HEK293 (cell line): ENCODE results near the gene TBL1XR1.

ENCODE experiments used
- CTCF ChIA-PET: fragments of 350-600 bp; formaldehyde crosslinking; extraction: SDS; loops from one replicate; lab custom pipeline; 2021; ENCODE audit warnings: antibody characterized with exemption; lab: Yijun Ruan, JAX
- POLR2A ChIA-PET: fragments of 300-600 bp; formaldehyde crosslinking; extraction: SDS; loops from one replicate; lab custom pipeline; 2020; ENCODE audit warnings: antibody characterized with exemption, inconsistent platforms; lab: Yijun Ruan, JAX
- H3K27ac ChIP-seq: fragments of 200-500 bp; sonication (Bioruptor generic); 2 replicates; pipeline ENCODE4 v1.5.1; 2014; ENCODE audit warnings: low read depth, low read length, control low read depth, inconsistent platforms; ENCODE audit errors: extremely low read depth
- H3K36me3 ChIP-seq, 2 experiments: fragments of 200-500 bp in 1 of 2; sonication (Bioruptor generic) in 1 of 2; 1 replicate in 1 of 2; 2 replicates in 1 of 2; pipeline ENCODE4 v1.5.1; 2014 to 2017; ENCODE audit warnings: inconsistent platforms in 2 of 2, low read length in 2 of 2; ENCODE audit not compliant: control insufficient read depth in 2 of 2, insufficient read depth in 1 of 2
- H3K4me1 ChIP-seq: fragments of 200-500 bp; sonication (Bioruptor generic); 2 replicates; pipeline ENCODE4 v1.5.1; 2014; ENCODE audit warnings: mild to moderate bottlenecking, low read length, inconsistent platforms; ENCODE audit not compliant: control insufficient read depth, insufficient read depth
- H3K4me3 ChIP-seq: 2 replicates; pipeline ENCODE4 v1.5.1; 2011; ENCODE audit warnings: low read depth, mild to moderate bottlenecking, control low read depth, low read length, moderate library complexity
- H3K9me3 ChIP-seq: fragments of 200-500 bp; sonication (Bioruptor generic); 2 replicates; pipeline ENCODE4 v1.5.1; 2014; ENCODE audit warnings: low read depth, low read length, inconsistent platforms; ENCODE audit not compliant: control insufficient read depth, insufficient read depth
- BCL11A ChIP-seq: fragments of 450-650 bp; formaldehyde crosslinking; IDR thresholded peaks from 2 replicates; pipeline ENCODE4 v1.5.1; 2016; ENCODE audit warnings: low read depth, missing biosample characterization, missing genetic modification characterization
- BCL11B ChIP-seq: fragments of 450-650 bp; formaldehyde crosslinking; IDR thresholded peaks from 2 replicates; pipeline ENCODE4 v1.5.1; 2016; ENCODE audit warnings: low read depth, missing biosample characterization, missing genetic modification characterization
- GLIS1 ChIP-seq: fragments of 450-650 bp; formaldehyde crosslinking; IDR thresholded peaks from 2 replicates; pipeline ENCODE4 v1.5.1; 2016; ENCODE audit warnings: missing biosample characterization, missing genetic modification characterization
- HOXC10 ChIP-seq: sonication (generic); formaldehyde crosslinking; IDR thresholded peaks from 2 replicates; pipeline ENCODE4 v1.8.1; 2023; ENCODE audit warnings: mild to moderate bottlenecking, missing genetic modification reagents
- MYNN ChIP-seq: fragments of 450-650 bp; formaldehyde crosslinking; IDR thresholded peaks from 2 replicates; pipeline ENCODE4 v1.5.1; 2016; ENCODE audit warnings: missing biosample characterization, missing genetic modification characterization, borderline replicate concordance
- PRDM2 ChIP-seq: fragments of 450-650 bp; formaldehyde crosslinking; IDR thresholded peaks from 2 replicates; pipeline ENCODE4 v1.5.1; 2016; ENCODE audit warnings: missing biosample characterization, missing genetic modification characterization, borderline replicate concordance
- REPIN1 ChIP-seq: fragments of 450-650 bp; formaldehyde crosslinking; IDR thresholded peaks from 2 replicates; pipeline ENCODE4 v1.5.1; 2017; ENCODE audit warnings: missing biosample characterization, missing genetic modification characterization, low read depth
- ZBTB1 ChIP-seq: fragments of 450-650 bp; formaldehyde crosslinking; IDR thresholded peaks from 2 replicates; pipeline ENCODE4 v1.5.1; 2016; ENCODE audit warnings: missing biosample characterization, missing genetic modification characterization
- ZNF132 ChIP-seq: fragments of 450-650 bp; formaldehyde crosslinking; IDR thresholded peaks from 2 replicates; pipeline ENCODE4 v1.5.1; 2017; ENCODE audit warnings: missing biosample characterization, missing genetic modification characterization, borderline replicate concordance
- ZNF133 ChIP-seq: fragments of 450-650 bp; formaldehyde crosslinking; IDR thresholded peaks from 2 replicates; pipeline ENCODE4 v1.5.1; 2016; ENCODE audit warnings: missing biosample characterization, missing genetic modification characterization
- ZNF140 ChIP-seq: fragments of 450-650 bp; formaldehyde crosslinking; IDR thresholded peaks from 2 replicates; pipeline ENCODE4 v1.5.1; 2016; ENCODE audit warnings: missing biosample characterization, missing genetic modification characterization
- ZNF211 ChIP-seq: fragments of 450-650 bp; formaldehyde crosslinking; IDR thresholded peaks from 2 replicates; pipeline ENCODE4 v1.5.1; 2016; ENCODE audit warnings: low read depth, missing biosample characterization, missing genetic modification characterization
- ZNF423 ChIP-seq: fragments of 450-650 bp; formaldehyde crosslinking; IDR thresholded peaks from 2 replicates; pipeline ENCODE4 v1.5.1; 2016; ENCODE audit warnings: missing biosample characterization, missing genetic modification characterization
- ZNF426 ChIP-seq: fragments of 450-650 bp; formaldehyde crosslinking; IDR thresholded peaks from 2 replicates; pipeline ENCODE4 v1.5.1; 2017; ENCODE audit warnings: missing biosample characterization, missing genetic modification characterization, mild to moderate bottlenecking, inconsistent platforms, moderate library complexity
- ZNF501 ChIP-seq: fragments of 450-650 bp; formaldehyde crosslinking; IDR thresholded peaks from 2 replicates; pipeline ENCODE4 v1.5.1; 2016; ENCODE audit warnings: missing biosample characterization, missing genetic modification characterization
- ZNF510 ChIP-seq: fragments of 450-650 bp; formaldehyde crosslinking; IDR thresholded peaks from 2 replicates; pipeline ENCODE4 v1.5.1; 2018; ENCODE audit warnings: mild to moderate bottlenecking, missing genetic modification characterization, missing biosample characterization; ENCODE audit not compliant: insufficient replicate concordance
- ZNF560 ChIP-seq: fragments of 450-650 bp; formaldehyde crosslinking; IDR thresholded peaks from 2 replicates; pipeline ENCODE4 v1.5.1; 2017; ENCODE audit warnings: missing biosample characterization, missing genetic modification characterization, borderline replicate concordance
- ZNF704 ChIP-seq: fragments of 450-650 bp; formaldehyde crosslinking; IDR thresholded peaks from 2 replicates; pipeline ENCODE4 v1.5.1; 2016; ENCODE audit warnings: missing biosample characterization, missing genetic modification characterization
- TF ChIP-seq, protein P1 (sequence below): fragments of 450-650 bp; formaldehyde crosslinking; IDR thresholded peaks from 2 replicates; pipeline ENCODE4 v1.5.1; 2016; ENCODE audit warnings: missing biosample characterization, missing genetic modification characterization
- TF ChIP-seq, protein P2 (sequence below): fragments of 450-650 bp; formaldehyde crosslinking; IDR thresholded peaks from 2 replicates; pipeline ENCODE4 v1.5.1; 2016; ENCODE audit warnings: missing biosample characterization, missing genetic modification characterization
- TF ChIP-seq, protein P3 (sequence below): fragments of 450-650 bp; formaldehyde crosslinking; IDR thresholded peaks from 2 replicates; pipeline ENCODE4 v1.5.1; 2017; ENCODE audit warnings: missing biosample characterization, missing genetic modification characterization

The TBL1XR1 gene

DNA sequence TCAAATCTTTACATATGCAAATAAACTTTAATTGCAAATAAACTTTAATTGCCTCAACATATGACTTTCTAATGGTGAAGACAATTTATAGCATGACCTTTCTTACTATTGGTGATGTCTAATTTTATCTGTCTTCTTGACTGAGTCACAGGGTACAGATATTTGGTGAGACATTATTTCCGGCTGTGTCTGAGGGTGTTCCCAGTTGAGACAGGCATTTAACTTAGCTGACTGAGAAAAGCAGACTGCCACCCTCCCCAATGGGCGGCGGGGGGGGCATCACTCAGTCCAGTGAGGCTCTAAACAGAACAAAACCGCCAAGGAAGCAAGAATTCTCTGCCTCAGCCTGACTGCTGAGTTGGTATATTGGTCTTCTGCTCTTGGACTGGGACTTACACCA is 160.0 kb downstream of the TBL1XR1 start (continued):
- TF ChIP-seq PRDM2 (tag by site-specific recombination): no peak
- no peak for TF ChIP-seq ZNF501 (tag by site-specific recombination)
- no peak for TF ChIP-seq ZNF426 (tag by site-specific recombination)
- TF ChIP-seq BCL11A (tag by site-specific recombination): no peak
- no peak for TF ChIP-seq ZNF560 (tag by site-specific recombination)
- TF ChIP-seq REPIN1 (tag by site-specific recombination): no peak
- TF ChIP-seq ZNF133 (tag by site-specific recombination): no peak
- TF ChIP-seq ZNF140 (tag by site-specific recombination): no peak
- TF ChIP-seq ZNF211 (tag by site-specific recombination): no peak

DNA sequence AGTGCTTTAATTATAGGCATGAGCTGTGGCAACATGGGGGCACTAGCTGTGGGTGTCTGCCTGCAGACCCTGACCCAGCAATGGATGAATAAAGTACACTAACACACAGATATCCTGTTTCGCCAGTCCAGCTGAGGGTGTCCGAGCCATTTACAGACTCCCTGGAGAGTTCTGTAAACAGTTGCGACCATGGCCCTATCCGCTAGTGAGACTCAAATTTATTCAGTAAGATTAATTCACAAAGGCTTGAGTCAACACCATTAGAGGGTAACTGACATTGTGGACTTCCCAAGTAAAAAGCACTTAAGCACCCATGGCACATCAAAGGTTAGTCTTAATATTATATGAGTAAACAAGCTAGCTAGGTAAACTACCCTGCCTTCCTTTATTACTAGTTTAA is 161.6 kb downstream of the TBL1XR1 start:
- TF ChIP-seq, protein P1, sequence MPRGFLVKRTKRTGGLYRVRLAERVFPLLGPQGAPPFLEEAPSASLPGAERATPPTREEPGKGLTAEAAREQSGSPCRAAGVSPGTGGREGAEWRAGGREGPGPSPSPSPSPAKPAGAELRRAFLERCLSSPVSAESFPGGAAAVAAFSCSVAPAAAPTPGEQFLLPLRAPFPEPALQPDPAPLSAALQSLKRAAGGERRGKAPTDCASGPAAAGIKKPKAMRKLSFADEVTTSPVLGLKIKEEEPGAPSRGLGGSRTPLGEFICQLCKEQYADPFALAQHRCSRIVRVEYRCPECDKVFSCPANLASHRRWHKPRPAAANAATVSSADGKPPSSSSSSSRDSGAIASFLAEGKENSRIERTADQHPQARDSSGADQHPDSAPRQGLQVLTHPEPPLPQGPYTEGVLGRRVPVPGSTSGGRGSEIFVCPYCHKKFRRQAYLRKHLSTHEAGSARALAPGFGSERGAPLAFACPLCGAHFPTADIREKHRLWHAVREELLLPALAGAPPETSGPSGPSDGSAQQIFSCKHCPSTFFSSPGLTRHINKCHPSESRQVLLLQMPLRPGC: no peak
- TF ChIP-seq MYNN (no peak), GLIS1 (tag by site-specific recombination) (no peak), HOXC10 (no peak), ZNF132 (tag by site-specific recombination) (no peak), BCL11B (tag by site-specific recombination) (no peak), ZNF423 (tag by site-specific recombination) (no peak), ZBTB1 (tag by site-specific recombination) (no peak), ZNF510 (tag by site-specific recombination) (no peak), ZNF704 (tag by site-specific recombination) (no peak)
- TF ChIP-seq, protein P2, sequence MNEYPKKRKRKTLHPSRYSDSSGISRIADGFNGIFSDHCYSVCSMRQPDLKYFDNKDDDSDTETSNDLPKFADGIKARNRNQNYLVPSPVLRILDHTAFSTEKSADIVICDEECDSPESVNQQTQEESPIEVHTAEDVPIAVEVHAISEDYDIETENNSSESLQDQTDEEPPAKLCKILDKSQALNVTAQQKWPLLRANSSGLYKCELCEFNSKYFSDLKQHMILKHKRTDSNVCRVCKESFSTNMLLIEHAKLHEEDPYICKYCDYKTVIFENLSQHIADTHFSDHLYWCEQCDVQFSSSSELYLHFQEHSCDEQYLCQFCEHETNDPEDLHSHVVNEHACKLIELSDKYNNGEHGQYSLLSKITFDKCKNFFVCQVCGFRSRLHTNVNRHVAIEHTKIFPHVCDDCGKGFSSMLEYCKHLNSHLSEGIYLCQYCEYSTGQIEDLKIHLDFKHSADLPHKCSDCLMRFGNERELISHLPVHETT: no peak
- TF ChIP-seq, protein P3, sequence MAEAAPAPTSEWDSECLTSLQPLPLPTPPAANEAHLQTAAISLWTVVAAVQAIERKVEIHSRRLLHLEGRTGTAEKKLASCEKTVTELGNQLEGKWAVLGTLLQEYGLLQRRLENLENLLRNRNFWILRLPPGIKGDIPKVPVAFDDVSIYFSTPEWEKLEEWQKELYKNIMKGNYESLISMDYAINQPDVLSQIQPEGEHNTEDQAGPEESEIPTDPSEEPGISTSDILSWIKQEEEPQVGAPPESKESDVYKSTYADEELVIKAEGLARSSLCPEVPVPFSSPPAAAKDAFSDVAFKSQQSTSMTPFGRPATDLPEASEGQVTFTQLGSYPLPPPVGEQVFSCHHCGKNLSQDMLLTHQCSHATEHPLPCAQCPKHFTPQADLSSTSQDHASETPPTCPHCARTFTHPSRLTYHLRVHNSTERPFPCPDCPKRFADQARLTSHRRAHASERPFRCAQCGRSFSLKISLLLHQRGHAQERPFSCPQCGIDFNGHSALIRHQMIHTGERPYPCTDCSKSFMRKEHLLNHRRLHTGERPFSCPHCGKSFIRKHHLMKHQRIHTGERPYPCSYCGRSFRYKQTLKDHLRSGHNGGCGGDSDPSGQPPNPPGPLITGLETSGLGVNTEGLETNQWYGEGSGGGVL: no peak
- POLR2A ChIA-PET: no interaction called here
- H3K4me1 ChIP-seq: no peaks in the 10 kb centered on the region
- CTCF ChIA-PET: interaction anchor here (0.7 kb wide), 1 partner anchor 12 kb away, joined by 6 read pairs; no protein-coding TSS in a partner anchor
- H3K4me3 ChIP-seq: no peak overlapping the region
- no peaks in the 10 kb centered on the region for H3K9me3 ChIP-seq
- peaks cover 4 to 50% of the 10 kb centered on the region in 2 experiments for H3K36me3 ChIP-seq
- no peak overlapping the region for H3K27ac ChIP-seq
